Ectodermal cell (in vitro differentiated cells): Measurements from ENCODE around the gene RPP30.
"Not testable (repeated sequence)": the region's sequence is repeated elsewhere in the genome, so short reads cannot be mapped to it uniquely, and the experiment has no call there.

Source experiments
- H3K27ac ChIP-seq: 2 replicates; pipeline ENCODE4 v1.7.0; 2013; ENCODE audit warnings: mild to moderate bottlenecking, low read depth, low read length; ENCODE audit not compliant: insufficient read depth, poor library complexity, severe bottlenecking
- H3K27me3 ChIP-seq: 2 replicates; pipeline ENCODE4 v1.7.0; 2013; ENCODE audit warnings: mild to moderate bottlenecking, low read length; ENCODE audit not compliant: insufficient read depth, control insufficient read depth, poor library complexity, severe bottlenecking
- H3K36me3 ChIP-seq: one replicate; pipeline ENCODE4 v1.7.0; 2013; ENCODE audit warnings: low read length; ENCODE audit not compliant: control insufficient read depth, insufficient read depth
- H3K4me1 ChIP-seq: one replicate; pipeline ENCODE4 v1.7.0; 2013; ENCODE audit warnings: low read length; ENCODE audit not compliant: control insufficient read depth, insufficient read depth
- H3K4me3 ChIP-seq: 2 replicates; pipeline ENCODE4 v1.7.0; 2013; ENCODE audit warnings: low read depth, low read length, control low read depth; ENCODE audit not compliant: insufficient read depth
- H3K9me3 ChIP-seq: 2 replicates; pipeline ENCODE4 v1.7.0; 2013; ENCODE audit warnings: mild to moderate bottlenecking, low read length, moderate library complexity; ENCODE audit not compliant: control insufficient read depth
- WGBS, 2 experiments: methylation state at CpG; one replicate each; pipeline ENCODE4 v1.1.7; 2013; ENCODE audit warnings: missing lambda C conversion rate in 2 of 2; 5-methylcytosine and 5-hydroxymethylcytosine counted together

The RPP30 gene

DNA sequence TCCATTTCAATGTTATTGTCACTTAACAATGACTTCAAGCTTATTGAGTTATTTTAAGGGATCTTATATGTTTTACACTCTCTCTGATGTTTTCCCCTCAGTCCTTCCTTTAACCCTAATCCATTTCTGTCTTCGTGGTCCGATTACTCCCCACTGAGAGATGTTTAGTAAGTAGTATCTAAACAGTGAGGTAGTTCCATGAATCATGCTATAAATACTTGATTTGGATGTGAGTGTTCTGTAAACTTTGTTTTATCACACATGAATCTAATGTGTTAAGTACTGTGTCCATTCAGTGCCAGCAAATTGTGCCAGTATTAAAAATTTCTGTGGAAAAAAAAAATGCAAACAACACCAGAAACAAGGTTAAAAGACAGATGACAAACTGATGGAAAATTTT lies 18.6 kb downstream of the RPP30 start:
- no peak overlapping the region for H3K27ac ChIP-seq
- 80% methylated on average over 2 of the region's 2 CpGs; no CpG with 5 or more reads in 1 of the 2 experiments for WGBS, 2 experiments
- no peaks in the 10 kb centered on the region for H3K27me3 ChIP-seq
- H3K4me3 ChIP-seq, result no peak overlapping the region
- no peaks in the 10 kb centered on the region for H3K9me3 ChIP-seq
- H3K36me3 ChIP-seq, result peaks cover 48% of the 10 kb centered on the region
- no peaks in the 10 kb centered on the region for H3K4me1 ChIP-seq

DNA sequence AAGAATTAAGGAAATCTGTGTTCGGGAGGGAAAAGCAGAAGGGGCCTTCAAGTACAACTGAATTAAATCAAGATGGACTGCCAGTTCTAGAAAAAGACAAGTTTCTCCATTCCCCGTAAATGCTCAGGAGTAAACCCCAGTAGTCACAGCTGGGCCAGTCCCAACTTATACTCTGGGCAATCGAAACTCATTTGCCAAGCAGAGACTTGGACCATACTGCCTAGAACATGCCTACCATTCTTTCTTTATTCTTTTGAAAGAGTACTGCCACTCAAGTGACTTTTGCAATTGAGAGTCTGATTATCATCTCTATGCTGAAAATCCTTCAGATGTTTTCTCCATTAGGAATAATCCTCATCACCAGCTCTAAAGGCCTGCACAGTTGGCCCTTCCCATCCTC lies 21.4 kb downstream of the RPP30 start:
- 94 to 95% methylated on average over 3 of the region's 3 CpGs for WGBS, 2 experiments
- H3K27ac ChIP-seq, result no peak overlapping the region
- no peak overlapping the region for H3K4me3 ChIP-seq
- no peaks in the 10 kb centered on the region for H3K27me3 ChIP-seq
- no peaks in the 10 kb centered on the region for H3K4me1 ChIP-seq
- no peaks in the 10 kb centered on the region for H3K9me3 ChIP-seq
- H3K36me3 ChIP-seq, result peaks cover 25% of the 10 kb centered on the region

DNA sequence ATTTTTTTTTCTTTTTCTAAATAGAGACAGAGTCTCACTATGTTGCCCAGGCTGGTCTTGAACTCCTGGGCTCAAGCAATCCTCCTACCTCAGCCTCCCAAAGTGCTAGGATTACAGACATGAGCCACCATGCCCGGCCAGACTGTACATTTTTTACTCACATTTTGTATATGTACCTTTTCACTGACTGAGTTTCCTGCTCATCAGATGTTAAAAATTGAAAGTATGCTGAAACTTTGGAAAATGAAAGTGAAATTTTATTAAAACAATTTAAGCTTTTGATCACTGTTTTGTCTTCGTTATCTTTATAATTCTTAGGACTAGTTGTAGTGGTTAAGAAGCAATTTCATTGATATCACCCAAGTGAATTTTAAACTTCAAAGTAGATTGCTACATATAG lies 25.1 kb downstream of the RPP30 start:
- H3K4me3 ChIP-seq, H3K27me3 ChIP-seq, H3K36me3 ChIP-seq, H3K9me3 ChIP-seq, H3K27ac ChIP-seq, H3K4me1 ChIP-seq: not testable (repeated sequence)
- WGBS, 2 experiments, result 82 to 94% methylated on average over 1 to 2 of the region's 2 CpGs

DNA sequence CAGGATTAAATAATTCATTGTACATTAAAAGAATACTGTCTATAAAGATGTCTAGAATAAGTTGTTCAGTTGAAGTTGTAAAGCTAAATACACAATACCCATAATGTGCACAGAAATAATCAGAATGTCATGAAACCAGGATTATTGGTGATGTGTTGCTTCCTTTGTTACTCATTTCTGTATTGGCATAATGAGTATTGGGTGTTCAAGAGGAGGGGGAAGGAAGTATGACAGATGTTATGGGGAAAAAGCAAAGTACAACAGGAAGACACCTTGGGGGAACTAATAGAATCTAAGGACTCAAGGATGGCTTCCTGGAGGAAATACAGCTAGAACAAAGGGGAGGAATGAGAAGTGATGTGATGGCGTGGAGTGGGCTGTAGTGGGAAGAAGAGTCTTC lies 34.2 kb downstream of the RPP30 start:
- WGBS, 2 experiments, result 97 to 99% methylated on average over 1 of the region's 1 CpG
- no peaks in the 10 kb centered on the region for H3K9me3 ChIP-seq

DNA sequence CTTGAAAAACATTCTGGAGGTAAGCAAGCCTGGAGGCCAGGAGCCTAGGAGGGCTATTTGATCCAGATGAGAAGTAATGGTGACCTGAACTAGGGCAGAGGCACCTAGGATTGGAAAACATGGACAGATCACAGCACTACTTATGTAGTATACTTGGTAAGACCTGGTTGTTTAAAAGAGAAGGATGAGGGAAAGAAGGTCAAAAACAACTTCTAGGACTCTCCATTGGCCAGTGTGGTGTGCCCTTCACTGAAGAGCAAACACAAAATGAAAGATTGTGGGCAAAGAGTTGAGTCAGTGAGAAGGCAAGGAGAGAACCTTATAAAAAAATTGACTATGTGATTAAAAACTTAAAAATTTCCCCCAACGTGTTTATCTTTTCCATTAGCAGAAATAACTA lies 34.8 kb downstream of the RPP30 start:
- Histone ChIP-seq H3K27ac (no peak overlapping the region), H3K36me3 (peaks cover 6% of the 10 kb centered on the region), H3K27me3 (no peaks in the 10 kb centered on the region), H3K4me1 (no peaks in the 10 kb centered on the region), H3K4me3 (no peak overlapping the region), H3K9me3 (no peaks in the 10 kb centered on the region)
- WGBS, 2 experiments, result 100% methylated on average over 1 of the region's 1 CpG; no CpG with 5 or more reads in 1 of the 2 experiments

More for the DNA sequence above, 34.2 kb downstream of the RPP30 start:
- Histone ChIP-seq H3K36me3 (peaks cover 6% of the 10 kb centered on the region), H3K4me3 (no peak overlapping the region), H3K27ac (no peak overlapping the region), H3K4me1 (no peaks in the 10 kb centered on the region), H3K27me3 (no peaks in the 10 kb centered on the region)

DNA sequence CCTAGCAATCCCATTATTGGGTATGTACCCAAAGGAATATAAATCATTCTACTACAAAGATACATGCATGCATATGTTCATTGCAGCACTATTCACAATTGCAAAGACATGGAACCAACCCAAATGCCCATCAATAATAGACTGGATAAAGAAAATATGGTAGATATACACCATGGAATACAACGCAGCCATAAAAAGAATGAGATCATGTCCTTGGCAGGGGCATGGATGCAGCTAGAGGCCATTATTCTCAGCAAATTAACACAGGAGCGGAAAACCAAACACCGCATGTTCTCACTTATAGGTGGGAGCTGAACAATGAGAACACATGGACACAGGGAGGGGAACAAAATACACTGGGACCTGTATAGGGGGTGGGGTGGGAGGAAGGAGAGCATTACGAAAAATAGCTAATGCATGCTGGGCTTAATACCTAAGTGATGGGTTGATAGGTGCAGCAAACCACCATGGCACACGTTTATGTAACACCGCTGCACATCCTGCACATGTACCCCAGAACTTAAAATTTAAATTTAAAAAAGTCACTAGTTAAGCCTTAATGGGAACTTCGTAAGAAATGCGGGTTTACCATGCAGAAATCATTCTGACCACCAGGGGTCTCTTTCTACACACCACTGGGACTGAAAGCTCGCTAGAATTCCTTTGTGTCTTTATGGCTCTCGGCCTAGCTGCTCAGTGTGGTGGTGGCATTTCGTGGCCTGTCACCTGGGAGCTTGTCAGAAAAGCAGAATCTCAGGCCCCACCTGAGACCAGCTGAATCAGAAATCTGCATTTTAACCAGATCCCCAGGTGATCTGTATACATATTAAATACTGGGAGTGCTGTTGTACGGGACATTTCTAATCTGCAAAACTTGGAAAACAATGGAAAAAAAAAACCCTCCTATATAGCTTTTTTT lies 39.6 kb downstream of the RPP30 start:
- no peak overlapping the region for H3K27ac ChIP-seq
- 42 to 48% methylated on average over 11 to 12 of the region's 12 CpGs for WGBS, 2 experiments
- peaks cover 3% of the 10 kb centered on the region for H3K4me1 ChIP-seq
- no peaks in the 10 kb centered on the region for H3K27me3 ChIP-seq
- no peak overlapping the region for H3K4me3 ChIP-seq
- H3K9me3 ChIP-seq, result no peaks in the 10 kb centered on the region
- no peaks in the 10 kb centered on the region for H3K36me3 ChIP-seq

DNA sequence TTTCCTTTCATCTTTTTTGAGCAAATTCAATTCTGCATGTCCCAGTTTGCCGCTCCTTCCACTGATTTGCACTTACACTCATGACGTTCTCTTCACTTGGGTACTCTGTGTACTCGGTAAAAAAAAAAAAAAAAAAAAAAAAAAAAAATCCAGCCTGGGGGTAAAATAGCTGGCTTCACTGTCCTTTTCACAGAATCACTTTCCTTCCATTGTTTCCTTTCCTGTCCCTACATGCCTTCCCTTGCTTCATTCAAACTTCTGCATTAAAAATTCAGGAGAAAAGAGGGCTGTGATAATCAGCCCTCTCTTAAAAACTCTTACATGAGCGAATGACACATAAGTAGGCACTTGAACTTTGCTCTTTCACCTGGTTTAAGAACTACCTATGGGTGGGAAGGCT lies 40.4 kb downstream of the RPP30 start:
- H3K9me3 ChIP-seq, result no peaks in the 10 kb centered on the region
- WGBS, 2 experiments, result 68 to 76% methylated on average over 2 to 4 of the region's 4 CpGs
- no peak overlapping the region for H3K27ac ChIP-seq

DNA sequence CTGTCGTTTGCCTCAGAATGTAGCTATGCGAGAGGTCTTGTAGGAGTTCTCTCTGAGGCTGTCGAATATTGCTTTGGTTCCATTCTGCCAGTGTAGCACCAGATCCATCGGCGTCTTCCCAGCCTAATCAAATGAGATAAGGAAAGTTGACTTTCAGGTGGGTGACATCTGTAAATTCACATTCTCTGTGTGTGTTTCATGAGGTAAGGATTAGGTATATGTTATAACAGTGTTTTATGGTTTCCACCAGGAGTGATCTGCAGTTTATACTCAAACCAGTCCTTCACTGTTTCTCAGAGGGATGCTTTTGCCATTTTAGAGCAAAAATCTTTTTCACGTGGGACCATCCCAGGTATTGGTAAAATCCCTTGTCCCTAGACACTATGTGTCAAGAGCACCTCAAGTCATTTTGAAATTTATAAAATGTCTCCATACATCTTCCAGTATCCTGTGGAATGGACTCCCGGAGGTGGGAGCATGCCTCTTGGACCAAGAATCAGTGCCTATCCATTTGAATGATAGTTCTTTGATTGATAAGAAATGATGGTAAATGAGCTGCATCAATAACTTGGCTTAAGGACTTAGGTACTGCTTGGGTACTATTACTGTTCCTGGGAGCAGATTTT lies 41.2 kb downstream of the RPP30 start:
- peaks cover 3% of the 10 kb centered on the region for H3K27me3 ChIP-seq
- peaks cover 3% of the 10 kb centered on the region for H3K4me1 ChIP-seq
- H3K4me3 ChIP-seq, result no peak overlapping the region
- 94 to 95% methylated on average over 7 of the region's 7 CpGs for WGBS, 2 experiments
- H3K27ac ChIP-seq, result no peak overlapping the region
- H3K9me3 ChIP-seq, result no peaks in the 10 kb centered on the region
- no peaks in the 10 kb centered on the region for H3K36me3 ChIP-seq

More for the DNA sequence above, 40.4 kb downstream of the RPP30 start:
- Histone ChIP-seq H3K4me3 (no peak overlapping the region), H3K4me1 (peaks cover 3% of the 10 kb centered on the region), H3K27me3 (no peaks in the 10 kb centered on the region), H3K36me3 (no peaks in the 10 kb centered on the region)

DNA sequence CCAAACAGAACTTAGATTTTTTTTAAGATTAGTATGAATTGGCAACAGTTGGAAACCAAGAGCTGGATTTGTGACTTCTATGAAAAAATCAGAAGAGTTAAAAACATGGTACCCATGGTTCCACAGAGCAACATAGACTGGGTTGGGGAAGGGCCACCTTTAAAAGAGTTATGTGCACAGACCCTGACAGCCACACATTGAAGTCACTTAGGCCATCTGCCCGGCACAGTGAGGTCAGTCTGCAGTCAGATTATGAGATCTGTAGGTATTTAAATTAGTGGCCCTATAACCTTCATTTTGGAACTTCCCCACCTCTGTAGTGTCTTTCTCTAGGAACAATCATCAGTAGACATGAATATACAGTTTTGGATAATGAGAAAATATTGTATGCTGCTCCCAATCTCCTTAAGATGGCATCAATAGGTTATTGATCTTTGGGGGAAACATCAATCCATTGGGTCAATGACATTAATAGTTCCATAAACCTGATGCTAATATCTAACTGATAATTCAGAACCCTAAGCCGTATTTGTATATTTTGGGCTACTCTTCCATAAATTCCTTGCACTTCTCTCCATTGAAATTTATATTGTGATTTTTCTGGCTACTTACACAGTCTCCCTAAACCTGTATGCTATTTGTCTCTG lies 42.1 kb downstream of the RPP30 start:
- no peak overlapping the region for H3K27ac ChIP-seq
- 80 to 89% methylated on average over 1 to 2 of the region's 2 CpGs for WGBS, 2 experiments
- no peaks in the 10 kb centered on the region for H3K36me3 ChIP-seq
- H3K4me1 ChIP-seq, result peaks cover 3% of the 10 kb centered on the region
- no peaks in the 10 kb centered on the region for H3K9me3 ChIP-seq
- H3K27me3 ChIP-seq, result peaks cover 7% of the 10 kb centered on the region
- H3K4me3 ChIP-seq, result no peak overlapping the region
